Endodermal cell (in vitro differentiated cells): ENCODE measurements around the gene SH3PXD2A. TPM values are rescaled to one million over a fixed set of nuclear protein-coding genes. Genes with fewer than 3 reads are reported as not detected.

Experiments
- DNase-seq: peaks from one replicate; pipeline ENCODE4 v3.0.0-alpha.2; 2017
- H3K27ac ChIP-seq: 2 replicates; pipeline ENCODE4 v1.5.1; 2013; ENCODE audit warnings: mild to moderate bottlenecking, low read depth, low read length, moderate library complexity
- H3K27me3 ChIP-seq: 2 replicates; pipeline ENCODE4 v1.6.1; 2013; ENCODE audit warnings: mild to moderate bottlenecking, low read length, moderate library complexity; ENCODE audit not compliant: insufficient read depth, control insufficient read depth, poor library complexity, severe bottlenecking
- H3K36me3 ChIP-seq: 2 replicates; pipeline ENCODE4 v1.7.0; 2013; ENCODE audit warnings: mild to moderate bottlenecking, low read length, moderate library complexity; ENCODE audit not compliant: control insufficient read depth, insufficient read depth
- H3K4me1 ChIP-seq: one replicate; pipeline ENCODE4 v1.7.0; 2013; ENCODE audit warnings: low read length; ENCODE audit not compliant: control insufficient read depth, insufficient read depth
- H3K4me3 ChIP-seq: 2 replicates; pipeline ENCODE4 v1.5.1; 2013; ENCODE audit warnings: mild to moderate bottlenecking, low read length, moderate library complexity
- H3K9ac ChIP-seq: 2 replicates; pipeline ENCODE4 v1.6.1; 2013; ENCODE audit warnings: mild to moderate bottlenecking, low read length, moderate library complexity; ENCODE audit not compliant: poor library complexity, severe bottlenecking; ENCODE audit errors: extremely low read depth
- H3K9me3 ChIP-seq: 2 replicates; pipeline ENCODE4 v1.6.1; 2013; ENCODE audit warnings: mild to moderate bottlenecking, low read length, moderate library complexity; ENCODE audit not compliant: control insufficient read depth
- H3K27ac Mint-ChIP-seq: 2 replicates; pipeline ENCODE4 v1.8.0; 2020; ENCODE audit warnings: mixed read lengths
- H3K27me3 Mint-ChIP-seq: 2 replicates; pipeline ENCODE4 v1.8.0; 2021; ENCODE audit warnings: mild to moderate bottlenecking, mixed read lengths; ENCODE audit not compliant: insufficient read depth
- H3K36me3 Mint-ChIP-seq: 2 replicates; pipeline ENCODE4 v1.8.0; 2020; ENCODE audit warnings: low read depth, mixed read lengths
- H3K4me1 Mint-ChIP-seq: 2 replicates; pipeline ENCODE4 v1.8.0; 2020; ENCODE audit warnings: mixed read lengths
- H3K4me3 Mint-ChIP-seq: 2 replicates; pipeline ENCODE4 v1.8.0; 2020; ENCODE audit warnings: mild to moderate bottlenecking, moderate library complexity, mixed read lengths
- H3K9me3 Mint-ChIP-seq: 2 replicates; pipeline ENCODE4 v1.8.0; 2020; ENCODE audit warnings: mild to moderate bottlenecking, mixed read lengths
- WGBS, 2 experiments: methylation state at CpG; one replicate each; pipeline versions ENCODE4 v1.1.5 to v1.1.7; 2013; ENCODE audit warnings: missing lambda C conversion rate in 2 of 2, mixed read lengths in 1 of 2; ENCODE audit not compliant: insufficient coverage in 1 of 2, insufficient read length in 1 of 2; 5-methylcytosine and 5-hydroxymethylcytosine counted together
- total RNA-seq, 2 donors: library from RNA; stranded (reverse); fragmentation: NEBNext Ultra II Directional in 1 of 2; extraction: Animal tissue kit (Norgen Biotek cat#: 25700) in 1 of 2; gene quantifications; 2 replicates in 1 of 2; 3 replicates in 1 of 2; pipeline ENCODE4 v1.2.1, GENCODE V29; 2021
- TF ChIP-seq, protein P1 (sequence below): fragments of 200-600 bp; sonication (generic); conservative IDR thresholded peaks from 2 replicates; pipeline ENCODE4 v1.5.0; 2021; ENCODE audit warnings: antibody characterized with exemption, mild to moderate bottlenecking

SH3PXD2A gene
- total RNA-seq, 2 donors from 2014 or later, result 15.7 to 22.6 TPM

DNA sequence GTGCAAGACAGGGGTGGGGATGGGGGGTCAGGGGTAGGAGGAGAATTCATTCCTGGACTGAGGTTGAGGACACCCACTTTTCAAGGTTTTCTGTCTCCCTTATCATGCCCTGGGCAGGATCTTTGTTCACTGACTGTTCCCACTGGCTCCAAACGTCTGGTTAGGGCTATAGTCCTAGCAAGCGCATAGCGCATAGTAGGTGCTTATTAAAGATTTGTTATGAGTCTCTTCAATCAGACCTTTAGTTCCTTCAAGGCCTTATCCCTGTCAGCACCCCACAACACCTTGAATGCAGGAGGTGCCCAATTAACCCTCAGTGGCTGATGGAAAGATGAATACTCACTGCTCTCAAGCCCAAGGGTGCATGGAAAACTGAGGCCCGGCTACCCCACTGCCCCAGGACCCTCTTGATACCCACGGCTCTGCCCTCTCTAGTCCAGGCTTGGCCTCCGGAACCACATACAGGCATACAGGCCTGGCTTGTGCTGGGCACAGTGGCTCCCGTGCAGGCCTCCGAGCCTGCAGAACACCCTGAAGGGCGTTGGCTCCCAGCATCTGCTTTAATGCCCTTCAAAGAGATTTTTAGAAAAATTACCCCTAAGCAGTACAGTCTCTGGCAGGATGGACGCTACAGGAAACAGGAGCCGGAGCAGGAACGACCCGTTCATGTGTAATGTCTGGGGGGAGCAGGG, 177.7 kb downstream of the SH3PXD2A start:
- Histone ChIP-seq H3K36me3 (no peaks in the 10 kb centered on the region), H3K4me1 (no peaks in the 10 kb centered on the region), H3K4me3 (no peak overlapping the region), H3K27me3 (no peaks in the 10 kb centered on the region), H3K9me3 (no peaks in the 10 kb centered on the region), H3K9ac (no peak overlapping the region), H3K27ac (peak overlapping the region; percentile 38)
- no peak overlapping the region for H3K4me3 Mint-ChIP-seq
- TF ChIP-seq, protein P1, sequence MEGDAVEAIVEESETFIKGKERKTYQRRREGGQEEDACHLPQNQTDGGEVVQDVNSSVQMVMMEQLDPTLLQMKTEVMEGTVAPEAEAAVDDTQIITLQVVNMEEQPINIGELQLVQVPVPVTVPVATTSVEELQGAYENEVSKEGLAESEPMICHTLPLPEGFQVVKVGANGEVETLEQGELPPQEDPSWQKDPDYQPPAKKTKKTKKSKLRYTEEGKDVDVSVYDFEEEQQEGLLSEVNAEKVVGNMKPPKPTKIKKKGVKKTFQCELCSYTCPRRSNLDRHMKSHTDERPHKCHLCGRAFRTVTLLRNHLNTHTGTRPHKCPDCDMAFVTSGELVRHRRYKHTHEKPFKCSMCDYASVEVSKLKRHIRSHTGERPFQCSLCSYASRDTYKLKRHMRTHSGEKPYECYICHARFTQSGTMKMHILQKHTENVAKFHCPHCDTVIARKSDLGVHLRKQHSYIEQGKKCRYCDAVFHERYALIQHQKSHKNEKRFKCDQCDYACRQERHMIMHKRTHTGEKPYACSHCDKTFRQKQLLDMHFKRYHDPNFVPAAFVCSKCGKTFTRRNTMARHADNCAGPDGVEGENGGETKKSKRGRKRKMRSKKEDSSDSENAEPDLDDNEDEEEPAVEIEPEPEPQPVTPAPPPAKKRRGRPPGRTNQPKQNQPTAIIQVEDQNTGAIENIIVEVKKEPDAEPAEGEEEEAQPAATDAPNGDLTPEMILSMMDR, result no peak
- H3K4me1 Mint-ChIP-seq, result peaks cover 9% of the 10 kb centered on the region
- no peak for DNase-seq
- H3K36me3 Mint-ChIP-seq, result no peaks in the 10 kb centered on the region
- no peak overlapping the region for H3K27ac Mint-ChIP-seq
- WGBS, 2 experiments, result 92 to 96% methylated on average over 8 to 13 of the region's 13 CpGs
- no peaks in the 10 kb centered on the region for H3K9me3 Mint-ChIP-seq
- no peaks in the 10 kb centered on the region for H3K27me3 Mint-ChIP-seq

DNA sequence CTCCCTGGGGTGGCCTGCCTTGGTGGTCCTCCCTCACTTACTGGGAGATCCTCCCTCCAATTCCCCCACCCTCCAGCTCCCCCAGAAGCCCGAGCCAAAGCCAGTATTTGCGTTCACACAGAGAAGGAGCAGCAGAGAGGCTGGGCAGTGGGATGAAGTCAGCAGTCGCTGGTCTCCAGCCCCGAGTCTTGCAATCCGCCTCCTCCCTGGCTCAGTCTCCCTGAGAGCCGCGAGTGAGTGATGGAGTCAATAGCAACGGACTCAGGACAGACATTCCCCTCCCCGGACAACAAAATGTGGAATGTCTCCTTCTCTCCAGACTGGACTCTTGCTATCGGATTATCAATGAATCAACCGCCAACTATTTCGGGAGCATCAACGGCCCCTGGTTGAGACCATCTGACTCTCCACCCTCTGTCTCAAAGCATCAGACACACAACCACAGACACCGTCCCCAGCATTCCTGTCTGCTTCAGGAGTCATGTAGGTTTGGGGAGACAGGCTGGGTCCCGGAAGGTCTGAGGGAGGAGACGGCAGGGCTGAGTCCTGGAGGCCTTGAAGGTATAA, 178.4 kb downstream of the SH3PXD2A start:
- H3K36me3 Mint-ChIP-seq, result no peaks in the 10 kb centered on the region
- H3K9me3 ChIP-seq, result no peaks in the 10 kb centered on the region
- peaks cover 9% of the 10 kb centered on the region for H3K4me1 Mint-ChIP-seq
- no peaks in the 10 kb centered on the region for H3K27me3 Mint-ChIP-seq
- H3K27me3 ChIP-seq, result no peaks in the 10 kb centered on the region
- H3K4me3 Mint-ChIP-seq, result no peak overlapping the region
- peak overlapping the region; percentile 76 for H3K27ac ChIP-seq
- DNase-seq, result no peak
- no peak overlapping the region for H3K9ac ChIP-seq
- H3K9me3 Mint-ChIP-seq, result no peaks in the 10 kb centered on the region
- TF ChIP-seq, protein P1, result no peak
- no peaks in the 10 kb centered on the region for H3K4me1 ChIP-seq
- no peak overlapping the region for H3K27ac Mint-ChIP-seq
- no peaks in the 10 kb centered on the region for H3K36me3 ChIP-seq
- no peak overlapping the region for H3K4me3 ChIP-seq
- WGBS, 2 experiments, result 88 to 91% methylated on average over 7 to 16 of the region's 16 CpGs

DNA sequence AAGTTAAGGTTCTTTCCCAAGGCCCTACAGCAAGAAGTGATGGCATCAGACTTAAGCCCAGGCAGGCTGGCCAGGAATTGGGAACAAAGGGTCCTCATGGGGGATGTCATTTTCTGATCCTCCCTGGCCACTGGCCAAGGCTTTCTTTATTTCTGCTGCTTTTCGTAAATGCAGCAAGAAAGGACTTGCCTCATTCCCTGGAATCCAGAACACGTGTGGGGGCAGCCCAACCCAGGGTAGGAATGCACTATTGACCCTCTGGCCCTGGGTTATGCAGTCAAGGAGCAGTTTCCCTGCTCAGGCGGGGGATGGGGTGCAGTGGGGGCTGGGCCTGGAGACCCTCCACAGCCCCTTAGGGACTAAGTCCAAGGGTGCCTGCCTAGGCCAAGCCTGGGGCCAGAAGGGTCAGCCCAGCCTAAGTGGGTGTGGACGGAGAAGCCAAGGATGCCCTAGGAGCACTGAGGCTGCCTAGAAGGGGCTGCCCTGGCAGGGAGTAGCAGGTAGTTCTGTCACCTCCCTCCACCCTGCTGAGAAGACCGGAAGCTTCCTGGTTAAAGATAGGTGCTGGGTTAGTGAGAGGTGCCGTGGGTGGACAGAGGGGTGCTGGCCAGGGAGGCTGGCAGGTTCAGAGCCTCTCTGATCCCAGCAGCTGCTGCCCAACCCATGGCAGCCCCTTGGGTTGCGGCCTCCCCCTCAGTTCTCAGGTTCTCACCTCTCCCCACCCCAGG, 179.2 kb downstream of the SH3PXD2A start:
- Mint-ChIP-seq H3K36me3 (no peaks in the 10 kb centered on the region), H3K4me1 (peaks cover 9% of the 10 kb centered on the region), H3K27ac (no peak overlapping the region), H3K9me3 (no peaks in the 10 kb centered on the region), H3K27me3 (no peaks in the 10 kb centered on the region), H3K4me3 (no peak overlapping the region)
- Histone ChIP-seq H3K4me1 (no peaks in the 10 kb centered on the region), H3K9ac (no peak overlapping the region), H3K36me3 (no peaks in the 10 kb centered on the region), H3K27ac (peak overlapping the region; percentile 76), H3K4me3 (no peak overlapping the region), H3K27me3 (no peaks in the 10 kb centered on the region), H3K9me3 (no peaks in the 10 kb centered on the region)
- 20 to 84% methylated on average over 1 to 7 of the region's 7 CpGs for WGBS, 2 experiments
- TF ChIP-seq, protein P1, result no peak
- no peak for DNase-seq
